HepG2 (cell line): ENCODE results near the gene CGGBP1.

Experiments used
- CEBPB ChIP-seq: IDR thresholded peaks from 2 replicates; pipeline ENCODE4 v1.6.1; 2011; ENCODE audit warnings: low read depth, low read length, improper control_type of control experiment, borderline replicate concordance
- CTCF ChIP-seq: sonication (generic); formaldehyde crosslinking; IDR thresholded peaks from 2 replicates; pipeline ENCODE4 v1.5.0; 2020; ENCODE audit warnings: mild to moderate bottlenecking, missing genetic modification reagents, moderate library complexity
- KDM1A ChIP-seq: IDR thresholded peaks from 2 replicates; pipeline ENCODE4 v1.6.1; 2016; ENCODE audit warnings: missing compliant biosample characterization
- MAFK ChIP-seq, 2 experiments: IDR thresholded peaks in 1 of 2; conservative IDR thresholded peaks in 1 of 2; 2 replicates each; pipeline ENCODE4 v1.6.1; 2011; ENCODE audit warnings: improper control_type of control experiment in 2 of 2, low read length in 2 of 2
- NR1H2 ChIP-seq: sonication (generic); formaldehyde crosslinking; IDR thresholded peaks from 2 replicates; pipeline ENCODE4 v1.8.1; 2022; ENCODE audit warnings: low read depth, missing genetic modification reagents, borderline replicate concordance
- POLR2A ChIP-seq, 2 experiments: IDR thresholded peaks; 2 replicates each; pipeline ENCODE4 v1.6.1; 2011; ENCODE audit warnings: low read depth in 2 of 2, low read length in 2 of 2, mild to moderate bottlenecking in 1 of 2, moderate library complexity in 1 of 2; ENCODE audit not compliant: insufficient read depth in 1 of 2
- ZBTB1 ChIP-seq: sonication (generic); formaldehyde crosslinking; IDR thresholded peaks from 2 replicates; pipeline ENCODE4 v1.4.0; 2020; ENCODE audit warnings: missing genetic modification reagents, borderline replicate concordance

GRCh38 chr3:88059380-88060170 lies 770 bp upstream of the CGGBP1 start:
- TF ChIP-seq ZBTB1 (CRISPR knock-in tag), result no peak
- no peak for TF ChIP-seq MAFK (conservative IDR thresholded peaks at IDR 0.05 in 1 of 2, IDR thresholded peaks at IDR 0.05 in 1 of 2; ENCODE audit: low read length in 2 of 2)
- no peak for TF ChIP-seq CTCF (CRISPR knock-in tag)
- TF ChIP-seq CEBPB, result no peak
- TF ChIP-seq KDM1A (CRISPR knock-in tag), result no peak
- no peak for TF ChIP-seq NR1H2 (CRISPR knock-in tag)
- TF ChIP-seq POLR2A (IDR thresholded peaks at IDR 0.05; ENCODE audit: insufficient read depth in 1 of 2, low read depth in 2 of 2, low read length in 2 of 2), result no peak
